Adrenal gland (tissue), 12 donors: ENCODE results near the gene MARCHF2. TPM values are rescaled to one million over a fixed set of nuclear protein-coding genes. Genes with fewer than 3 reads are reported as not detected.

Source experiments
- DNase-seq, 7 donors: peaks; one replicate each; pipeline ENCODE4 v3.0.0-alpha.2; 2019 to 2020
- H3K27ac ChIP-seq, 5 donors: fragments of 200-600 bp; sonication (generic) in 4 of 5; 1 replicate in 3 of 5; 2 replicates in 2 of 5; pipeline versions ENCODE4 v1.5.1 to v1.8.0; 2016 to 2020; ENCODE audit warnings: mild to moderate bottlenecking in 1 of 5
- H3K27me3 ChIP-seq: fragments of 200-600 bp; 2 replicates; pipeline ENCODE4 v1.8.0; 2021
- H3K36me3 ChIP-seq, 2 donors: fragments of 200-600 bp; replicated peaks in 1 of 2; 1 replicate in 1 of 2; 2 replicates in 1 of 2; pipeline versions ENCODE4 v1.5.1 to v1.8.0; 2018 to 2022
- H3K4me1 ChIP-seq, 2 donors: fragments of 200-600 bp; replicated peaks in 1 of 2; 1 replicate in 1 of 2; 2 replicates in 1 of 2; pipeline versions ENCODE4 v1.5.1 to v1.8.0; 2018 to 2021
- H3K4me3 ChIP-seq, 4 donors: fragments of 200-600 bp; sonication (generic) in 3 of 4; one replicate each; pipeline ENCODE4 v1.5.1; 2016 to 2018
- H3K9me3 ChIP-seq, 3 donors: fragments of 200-600 bp; sonication (generic) in 1 of 3; replicated peaks in 1 of 3; 1 replicate in 2 of 3; 2 replicates in 1 of 3; pipeline versions ENCODE4 v1.5.1 to v1.8.0; 2016 to 2021
- CTCF ChIP-seq, 6 experiments: fragments of 450-650 bp in 4 of 6; fragments of 200-600 bp in 2 of 6; sonication (generic) in 1 of 6; IDR thresholded peaks; 1 replicate in 5 of 6; 2 replicates in 1 of 6; pipeline versions ENCODE4 v1.5.1 to v1.8.0; 2016 to 2021; ENCODE audit warnings: antibody characterized with exemption in 6 of 6, mild to moderate bottlenecking in 2 of 6, moderate library complexity in 1 of 6
- POLR2A ChIP-seq, 2 donors: fragments of 450-650 bp; IDR thresholded peaks; one replicate each; pipeline ENCODE4 v1.6.1; 2017; ENCODE audit warnings: antibody characterized with exemption in 2 of 2, mild to moderate bottlenecking in 2 of 2, moderate library complexity in 1 of 2
- WGBS, 4 donors: extraction: QIAGEN DNeasy Blood & Tissue Kit in 2 of 4; methylation state at CpG; one replicate each; pipeline versions ENCODE4 v1.1.5 to v1.1.7; 2013 to 2017; 5-methylcytosine and 5-hydroxymethylcytosine counted together
- intact Hi-C, 2 donors: fragments of 100-400 bp; cut with DNase I; formaldehyde crosslinking; loops; one replicate each; pipeline versions ENCODE4 v1.14.1 to v1.15.0; 2022 to 2023
- polyA plus RNA-seq, 3 donors: library from polyadenylated mRNA; stranded (reverse); fragments of 200-250 nt in 2 of 3; fragments of 350-450 nt in 1 of 3; fragmentation: Illumina TruSeq in 1 of 3; extraction: RNeasy Lipid Tissue Mini Kit (QIAGEN cat#74804) in 1 of 3; gene quantifications; one replicate each; pipeline ENCODE4 v1.2.3, GENCODE V29; 2013 to 2014
- total RNA-seq, 9 donors: library from RNA; depleted of rRNA in 4 of 9; stranded (reverse); fragments of >200 nt in 4 of 9; fragments of 120-200 nt in 1 of 9; fragmentation: NEBNext Ultra II Directional in 1 of 9; extraction: Animal tissue kit (Norgen Biotek cat#: 25700) in 1 of 9; gene quantifications; one replicate each; pipeline versions ENCODE4 v1.1.0 to v1.2.4, GENCODE V29; 2013 to 2023
- donor health status: healthy with polysubstance abuse.
- donor health status: Bipolar disorder and iron deficiency.
- donor health status: DM: yes; HTN: yes; CAD: no.
- donor health status: DM: no; HTN: no; CAD: no.
- donor health status: DM: no; HTN: no; CAD: no.
- donor health status: DM: yes; HTN: yes; CAD: no.

MARCHF2 gene
- total and polyA plus RNA-seq, 12 donors: 13.1 to 200 (median 45.8) TPM

DNA sequence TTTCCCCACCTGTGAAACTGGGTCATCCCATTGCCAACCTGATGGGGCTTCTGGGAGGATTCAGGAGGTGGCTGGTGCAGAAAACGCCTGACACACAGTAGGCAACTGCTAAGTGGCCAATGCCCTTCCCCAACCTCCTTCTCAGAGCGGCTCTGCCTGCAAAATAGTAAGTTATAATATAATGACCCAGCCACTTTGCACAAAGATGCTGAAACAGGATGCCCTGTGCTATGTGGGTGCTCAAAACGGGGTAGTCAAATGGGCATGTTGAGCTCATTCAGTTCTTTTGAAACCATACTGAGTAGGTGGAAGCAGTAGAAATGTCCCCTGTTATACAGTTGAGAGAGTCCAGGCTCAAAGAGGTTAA, 507 bp downstream of the MARCHF2 start:
- TF ChIP-seq POLR2A (IDR thresholded peaks at IDR 0.05) (no peak), CTCF (IDR thresholded peaks at IDR 0.05) (no peak)
- peaks cover 3 to 36% of the 10 kb centered on the region in 2 donors for H3K4me1 ChIP-seq
- no peaks in the 10 kb centered on the region for H3K9me3 ChIP-seq
- peak overlapping the region; percentile 27 to 98 (median 62) for H3K4me3 ChIP-seq
- no peaks in the 10 kb centered on the region for H3K27me3 ChIP-seq
- H3K27ac ChIP-seq: peak overlapping the region in 2 of 5 donors; percentile 55 to 85
- DNase-seq: peak in 1 of 7 donors; percentile 36
- H3K36me3 ChIP-seq: no peaks in the 10 kb centered on the region
- 15 to 22% (median 18%) methylated on average over 1 to 3 of the region's 3 CpGs for WGBS, 4 donors
- intact Hi-C loops: loop anchor here (5.0 to 10.0 kb wide), 2 partner anchors 94 to 171 kb away; no protein-coding TSS in a partner anchor

GRCh38 chr19:8416796-8417195, 3.7 kb downstream of the MARCHF2 start:
- DNase-seq: no peak
- intact Hi-C loops: loop anchor here in 1 of 2 donors (10.0 kb wide), 1 partner anchor 168 kb away; no protein-coding TSS in a partner anchor
- Histone ChIP-seq H3K4me3 (no peak overlapping the region), H3K27me3 (no peaks in the 10 kb centered on the region), H3K36me3 (peaks cover 0 to 1% of the 10 kb centered on the region in 2 donors), H3K4me1 (peaks cover 3 to 36% of the 10 kb centered on the region in 2 donors), H3K9me3 (no peaks in the 10 kb centered on the region), H3K27ac (no peak overlapping the region)
- 71 to 90% (median 83%) methylated on average over 1 to 4 of the region's 4 CpGs for WGBS, 4 donors
- TF ChIP-seq CTCF (IDR thresholded peaks at IDR 0.05) (no peak), POLR2A (IDR thresholded peaks at IDR 0.05) (no peak)

DNA sequence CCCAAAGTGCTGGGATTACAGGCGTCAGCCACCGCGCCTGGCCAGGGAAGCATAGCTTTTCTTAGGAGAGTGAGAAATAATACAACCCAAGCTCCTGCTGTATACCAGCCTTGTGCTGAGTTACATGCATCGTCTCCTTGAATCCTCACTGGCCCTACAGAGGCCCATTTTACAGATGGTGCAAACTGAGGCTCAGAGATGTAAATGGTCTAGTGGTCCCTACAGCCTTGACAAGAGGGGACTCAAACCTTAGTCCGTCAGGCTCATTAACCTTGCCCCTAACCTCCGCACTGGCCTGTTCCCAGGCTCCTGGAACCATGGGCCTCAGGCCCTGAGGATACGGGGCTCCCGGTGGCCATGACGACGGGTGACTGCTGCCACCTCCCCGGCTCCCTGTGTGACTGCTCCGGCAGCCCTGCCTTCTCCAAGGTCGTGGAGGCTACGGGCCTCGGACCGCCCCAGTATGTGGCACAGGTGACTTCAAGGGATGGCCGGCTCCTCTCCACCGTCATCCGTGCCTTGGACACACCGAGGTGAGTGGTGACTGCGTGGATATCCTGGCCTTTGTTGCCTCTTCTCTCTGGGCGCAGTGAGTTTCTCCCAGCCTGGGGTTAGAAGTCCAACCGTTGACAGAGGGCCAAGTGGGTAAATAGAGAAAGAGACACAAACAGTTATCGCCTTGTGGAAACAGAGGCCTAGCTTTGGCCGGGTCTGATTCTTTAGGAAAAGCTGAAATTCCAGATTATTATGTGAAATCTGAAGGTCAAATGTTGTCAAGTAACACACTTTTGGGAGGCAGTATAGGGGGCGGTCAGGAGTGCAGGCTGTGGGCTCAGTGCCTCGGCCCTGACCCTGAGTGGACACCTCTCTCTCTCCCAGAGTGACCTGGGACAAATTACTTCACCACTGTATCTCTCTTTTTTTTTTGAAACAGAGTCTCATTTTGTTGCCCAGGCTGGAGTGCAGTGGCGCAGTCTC, 8.7 kb downstream of the MARCHF2 start:
- peak in 1 of 7 donors; percentile 43 for DNase-seq
- WGBS, 4 donors: 80 to 88% (median 82%) methylated on average over 15 to 28 of the region's 28 CpGs
- H3K4me1 ChIP-seq: peaks cover 8 to 39% of the 10 kb centered on the region in 2 donors
- H3K4me3 ChIP-seq: no peak overlapping the region
- TF ChIP-seq POLR2A (IDR thresholded peaks at IDR 0.05) (no peak), CTCF (IDR thresholded peaks at IDR 0.05) (no peak)
- peaks cover 0 to 11% of the 10 kb centered on the region in 2 donors for H3K36me3 ChIP-seq
- intact Hi-C loops: no loop called here
- H3K27ac ChIP-seq: peak overlapping the region in 2 of 5 donors; percentile 16 to 56
- H3K9me3 ChIP-seq: no peaks in the 10 kb centered on the region
- H3K27me3 ChIP-seq: no peaks in the 10 kb centered on the region

DNA sequence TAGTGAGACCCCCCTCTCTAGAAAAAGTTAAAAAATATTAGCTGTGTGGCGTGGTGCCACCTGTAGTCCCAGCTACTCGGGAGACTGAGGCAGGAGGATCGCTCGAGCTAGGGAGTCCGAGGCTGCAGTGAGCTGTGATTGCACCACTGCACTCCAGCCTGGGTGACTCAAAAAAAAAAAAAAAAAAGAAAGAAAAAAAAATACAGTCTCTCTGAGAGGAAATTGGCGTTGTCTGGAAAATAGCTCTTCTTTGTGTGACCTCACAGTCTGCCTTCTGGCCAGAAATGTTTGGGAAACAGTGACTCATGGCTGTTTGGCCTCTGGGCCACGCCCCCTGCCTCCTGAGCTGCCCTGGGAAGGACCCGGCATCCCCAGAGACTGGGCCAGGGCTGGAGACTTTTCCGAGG, 10.7 kb downstream of the MARCHF2 start:
- H3K4me1 ChIP-seq: peaks cover 8 to 32% of the 10 kb centered on the region in 2 donors
- no peaks in the 10 kb centered on the region for H3K9me3 ChIP-seq
- no peaks in the 10 kb centered on the region for H3K27me3 ChIP-seq
- H3K36me3 ChIP-seq: peaks cover 0 to 14% of the 10 kb centered on the region in 2 donors
- H3K27ac ChIP-seq: peak overlapping the region; percentile 69 to 93 (median 90)
- 14 to 22% (median 17%) methylated on average over 9 of the region's 9 CpGs for whole genome bisulfite sequencing, 4 donors
- peak; percentile 95 to 99 (median 98) for DNase-seq
- intact Hi-C loops: no loop called here
- H3K4me3 ChIP-seq: no peak overlapping the region
- TF ChIP-seq CTCF (IDR thresholded peaks at IDR 0.05) (no peak), POLR2A (IDR thresholded peaks at IDR 0.05) (no peak)
